MM.1S (cell line): ENCODE measurements around the gene MAPRE3.

Experiments used
- DNase-seq: peaks from one replicate; pipeline ENCODE4 v3.0.0-alpha.2; 2015
- H2AFZ ChIP-seq: fragments of 300-600 bp; sonication (generic); 2 replicates; pipeline ENCODE4 v1.6.0; 2016; ENCODE audit warnings: antibody characterized with exemption, low read length
- H3F3A ChIP-seq: fragments of 300-600 bp; sonication (generic); 2 replicates; pipeline ENCODE4 v1.6.1; 2016; ENCODE audit warnings: mild to moderate bottlenecking, antibody characterized with exemption, low read length, moderate library complexity, mixed read lengths; ENCODE audit not compliant: insufficient read depth
- H3K27ac ChIP-seq: fragments of 300-600 bp; sonication (generic); 2 replicates; pipeline ENCODE4 v1.5.1; 2016; ENCODE audit warnings: mild to moderate bottlenecking, low read length
- H3K27me3 ChIP-seq: fragments of 300-600 bp; sonication (generic); replicated peaks from 2 replicates; pipeline ENCODE4 v1.6.0; 2016; ENCODE audit warnings: low read length; ENCODE audit not compliant: insufficient read depth
- H3K36me3 ChIP-seq: fragments of 300-600 bp; sonication (generic); replicated peaks from 2 replicates; pipeline ENCODE4 v1.6.1; 2016; ENCODE audit warnings: mild to moderate bottlenecking, low read length, mixed read lengths; ENCODE audit not compliant: insufficient read depth
- H3K4me1 ChIP-seq: fragments of 300-600 bp; sonication (generic); 2 replicates; pipeline ENCODE4 v1.6.1; 2016; ENCODE audit warnings: low read length, mixed read lengths
- H3K4me2 ChIP-seq: fragments of 300-600 bp; sonication (generic); 2 replicates; pipeline ENCODE4 v1.6.0; 2016; ENCODE audit warnings: low read depth, low read length
- H3K4me3 ChIP-seq: fragments of 300-600 bp; sonication (generic); 2 replicates; pipeline ENCODE4 v1.5.1; 2016; ENCODE audit warnings: low read length, mixed read lengths
- H3K79me2 ChIP-seq: fragments of 300-600 bp; sonication (generic); 2 replicates; pipeline ENCODE4 v1.6.1; 2016; ENCODE audit warnings: mixed run types, low read length, mixed read lengths
- H3K9ac ChIP-seq: fragments of 300-600 bp; sonication (generic); 2 replicates; pipeline ENCODE4 v1.6.1; 2016; ENCODE audit warnings: low read length, mixed read lengths
- H3K9me2 ChIP-seq: fragments of 300-600 bp; sonication (generic); replicated peaks from 2 replicates; pipeline ENCODE4 v1.6.1; 2016; ENCODE audit warnings: mild to moderate bottlenecking, low read length, mixed read lengths; ENCODE audit not compliant: insufficient read depth
- H3K9me3 ChIP-seq: fragments of 300-600 bp; sonication (generic); replicated peaks from 2 replicates; pipeline ENCODE4 v1.6.1; 2016; ENCODE audit warnings: mild to moderate bottlenecking, low read length, mixed read lengths; ENCODE audit not compliant: insufficient read depth
- H4K20me1 ChIP-seq: fragments of 300-600 bp; sonication (generic); 2 replicates; pipeline ENCODE4 v1.6.1; 2016; ENCODE audit warnings: mild to moderate bottlenecking, low read length, moderate library complexity, mixed read lengths; ENCODE audit not compliant: insufficient read depth
- CTCF ChIP-seq: fragments of 300-600 bp; sonication (generic); IDR thresholded peaks from 2 replicates; pipeline ENCODE4 v1.5.1; 2016; ENCODE audit warnings: antibody characterized with exemption, low read length, mixed read lengths
- EZH2 ChIP-seq: fragments of 300-600 bp; sonication (generic); optimal IDR thresholded peaks from 2 replicates; pipeline ENCODE3; 2017; ENCODE audit warnings: low read depth, mild to moderate bottlenecking, antibody characterized with exemption, low read length, mixed read lengths
- EZH2phosphoT487 ChIP-seq: fragments of 300-600 bp; sonication (generic); IDR thresholded peaks from 2 replicates; pipeline ENCODE4 v1.6.1; 2018; ENCODE audit warnings: antibody characterized with exemption, low read length

MAPRE3 gene

GRCh38 chr2:27003857-27004256 is 33.4 kb downstream of the MAPRE3 start:
- Histone ChIP-seq H3K4me1 (no peaks in the 10 kb centered on the region), H3K27me3 (no peaks in the 10 kb centered on the region), H3K4me2 (no peak overlapping the region), H3K9me2 (no peaks in the 10 kb centered on the region), H3K27ac (no peak overlapping the region), H3K36me3 (no peaks in the 10 kb centered on the region), H3F3A (no peaks in the 10 kb centered on the region), H3K79me2 (no peaks in the 10 kb centered on the region), H3K9me3 (no peaks in the 10 kb centered on the region), H4K20me1 (no peaks in the 10 kb centered on the region), H3K9ac (no peak overlapping the region), H3K4me3 (no peak overlapping the region), H2AFZ (no peak overlapping the region)
- no peak for DNase-seq
- TF ChIP-seq CTCF (no peak), EZH2 (no peak), EZH2phosphoT487 (no peak)

DNA sequence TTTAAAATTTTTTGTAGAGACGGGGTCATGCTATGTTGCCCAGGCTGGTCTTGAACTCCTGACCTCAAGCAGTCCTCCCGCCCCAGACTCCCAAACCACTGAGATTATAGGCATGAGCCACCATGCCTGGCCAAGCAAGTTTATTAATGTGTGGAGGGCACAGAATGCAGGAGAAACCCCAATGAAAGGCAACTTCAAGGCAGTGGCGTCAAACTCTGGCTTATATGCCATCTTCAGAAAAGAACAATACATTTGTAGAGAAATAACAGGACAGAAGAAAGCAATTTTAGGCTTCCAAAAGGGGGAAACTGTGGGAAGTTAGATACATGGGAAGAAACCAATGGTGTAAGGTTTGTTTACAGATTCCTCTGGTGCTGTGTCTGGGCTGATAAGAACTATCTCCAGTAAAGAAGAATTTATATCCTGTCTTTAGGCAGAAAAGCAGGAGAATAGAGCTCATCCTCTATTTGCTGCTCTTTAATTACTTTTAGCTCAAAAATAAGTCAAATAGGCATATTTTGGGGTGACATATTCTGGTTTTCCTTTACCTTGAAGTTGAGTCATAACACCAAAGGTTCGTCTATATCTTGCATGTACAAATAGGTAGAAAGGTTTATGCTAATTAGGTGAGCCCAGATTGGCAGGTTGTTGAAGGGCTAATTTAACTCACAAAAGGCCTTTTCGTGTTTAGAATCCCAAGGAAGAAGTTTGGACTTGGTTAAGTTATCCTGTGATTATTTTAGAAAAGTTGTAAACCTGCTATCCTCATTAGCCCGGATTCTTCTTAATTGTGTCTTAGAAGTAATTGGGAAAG is 36.4 kb downstream of the MAPRE3 start:
- H2AFZ ChIP-seq = no peak overlapping the region
- no peak overlapping the region for H3K4me2 ChIP-seq
- TF ChIP-seq CTCF (no peak), EZH2phosphoT487 (no peak), EZH2 (no peak)
- no peaks in the 10 kb centered on the region for H3K4me1 ChIP-seq
- no peak for DNase-seq
- no peaks in the 10 kb centered on the region for H3K79me2 ChIP-seq
- H4K20me1 ChIP-seq = no peaks in the 10 kb centered on the region
- H3F3A ChIP-seq = no peaks in the 10 kb centered on the region
- no peak overlapping the region for H3K4me3 ChIP-seq
- no peaks in the 10 kb centered on the region for H3K27me3 ChIP-seq
- no peak overlapping the region for H3K9ac ChIP-seq
- H3K9me2 ChIP-seq = no peaks in the 10 kb centered on the region
- no peak overlapping the region for H3K27ac ChIP-seq
- H3K36me3 ChIP-seq = no peaks in the 10 kb centered on the region
- no peaks in the 10 kb centered on the region for H3K9me3 ChIP-seq

DNA sequence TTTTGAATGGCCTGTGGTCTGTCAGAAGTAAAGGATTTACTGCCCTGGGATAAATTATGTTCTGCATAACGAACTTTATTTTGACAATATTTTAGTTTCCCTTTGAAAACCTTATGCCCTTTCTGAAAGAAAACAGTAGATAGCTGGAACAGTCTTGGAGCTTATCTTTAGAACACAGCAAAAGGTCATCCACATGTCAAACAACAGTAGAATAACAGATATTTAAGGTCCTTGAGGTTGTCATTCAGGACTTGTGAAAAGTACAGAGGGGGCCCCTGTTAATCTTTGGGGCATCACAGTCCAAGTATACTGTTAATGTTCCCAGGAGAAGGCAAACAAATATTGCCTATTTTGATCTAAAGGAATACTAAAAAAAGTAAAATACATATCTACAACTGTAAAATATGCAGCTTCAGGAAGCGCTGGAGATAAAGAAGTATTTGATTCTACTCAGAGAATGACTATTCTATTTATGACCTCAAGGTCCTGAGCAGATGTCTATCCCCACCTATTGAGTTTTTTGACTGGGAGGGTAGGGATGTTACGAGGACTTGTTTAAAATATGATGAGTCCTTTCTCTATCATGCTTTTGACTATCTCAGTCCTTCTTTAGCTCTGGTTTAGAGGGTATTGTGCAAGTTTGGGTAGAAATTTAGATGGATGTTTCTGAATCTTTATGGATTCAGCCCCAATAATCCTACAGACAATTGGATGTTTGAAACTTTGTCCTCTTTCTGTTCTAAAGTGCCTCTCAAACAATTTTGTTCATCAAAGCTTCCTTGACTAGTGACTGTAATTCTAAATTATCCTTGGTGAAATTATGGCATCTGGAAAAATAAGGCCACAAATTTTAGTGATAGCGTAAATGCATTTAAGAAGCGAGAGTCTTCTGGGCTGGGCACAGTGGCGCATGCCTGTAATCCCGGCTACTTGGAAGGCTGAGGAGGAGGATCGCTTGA is 37.3 kb downstream of the MAPRE3 start:
- no peak overlapping the region for H2AFZ ChIP-seq
- no peak overlapping the region for H3K9ac ChIP-seq
- DNase-seq = no peak
- H3K9me3 ChIP-seq = no peaks in the 10 kb centered on the region
- H3K4me3 ChIP-seq = no peak overlapping the region
- no peaks in the 10 kb centered on the region for H4K20me1 ChIP-seq
- no peaks in the 10 kb centered on the region for H3K9me2 ChIP-seq
- TF ChIP-seq EZH2 (no peak), EZH2phosphoT487 (no peak), CTCF (no peak)
- H3K27me3 ChIP-seq = no peaks in the 10 kb centered on the region
- no peak overlapping the region for H3K4me2 ChIP-seq
- H3K27ac ChIP-seq = no peak overlapping the region
- H3K36me3 ChIP-seq = no peaks in the 10 kb centered on the region
- no peaks in the 10 kb centered on the region for H3K4me1 ChIP-seq
- H3F3A ChIP-seq = no peaks in the 10 kb centered on the region
- no peaks in the 10 kb centered on the region for H3K79me2 ChIP-seq
